Measurements from ENCODE around the gene CYLD. TPM values are rescaled to one million over a fixed set of nuclear protein-coding genes. Genes with fewer than 3 reads are reported as not detected.
A peak's percentile ranks its signal among the peaks of the same experiment; 100 is the strongest.

The CYLD gene
- total RNA-seq, 3 donors from 2014 or later: 40.6 to 62.9 (median 43.4) TPM

GRCh38 chr16:50695017-50696000 is 46.6 kb upstream of the CYLD start:
- peak overlapping the region; percentile 72 to 92 for H3K27ac ChIP-seq
- no peak for DNase-seq (ENCODE audit: low spot score in 2 of 2)
- no peaks in the 10 kb centered on the region for H3K36me3 ChIP-seq
- peaks cover 11 to 12% of the 10 kb centered on the region in 2 donors for H3K4me1 ChIP-seq
- H3K9me3 ChIP-seq: no peaks in the 10 kb centered on the region
- intact Hi-C loops (cut with DNase I; ENCODE audit: low total_unique reads): no loop called here
- TF ChIP-seq, protein P1, sequence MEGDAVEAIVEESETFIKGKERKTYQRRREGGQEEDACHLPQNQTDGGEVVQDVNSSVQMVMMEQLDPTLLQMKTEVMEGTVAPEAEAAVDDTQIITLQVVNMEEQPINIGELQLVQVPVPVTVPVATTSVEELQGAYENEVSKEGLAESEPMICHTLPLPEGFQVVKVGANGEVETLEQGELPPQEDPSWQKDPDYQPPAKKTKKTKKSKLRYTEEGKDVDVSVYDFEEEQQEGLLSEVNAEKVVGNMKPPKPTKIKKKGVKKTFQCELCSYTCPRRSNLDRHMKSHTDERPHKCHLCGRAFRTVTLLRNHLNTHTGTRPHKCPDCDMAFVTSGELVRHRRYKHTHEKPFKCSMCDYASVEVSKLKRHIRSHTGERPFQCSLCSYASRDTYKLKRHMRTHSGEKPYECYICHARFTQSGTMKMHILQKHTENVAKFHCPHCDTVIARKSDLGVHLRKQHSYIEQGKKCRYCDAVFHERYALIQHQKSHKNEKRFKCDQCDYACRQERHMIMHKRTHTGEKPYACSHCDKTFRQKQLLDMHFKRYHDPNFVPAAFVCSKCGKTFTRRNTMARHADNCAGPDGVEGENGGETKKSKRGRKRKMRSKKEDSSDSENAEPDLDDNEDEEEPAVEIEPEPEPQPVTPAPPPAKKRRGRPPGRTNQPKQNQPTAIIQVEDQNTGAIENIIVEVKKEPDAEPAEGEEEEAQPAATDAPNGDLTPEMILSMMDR (IDR thresholded peaks at IDR 0.05): no peak
- TF ChIP-seq POLR2AphosphoS5 (IDR thresholded peaks at IDR 0.05) (no peak), POLR2A (IDR thresholded peaks at IDR 0.05) (no peak)
- H3K4me3 ChIP-seq: no peak overlapping the region
- H3K27me3 ChIP-seq: no peaks in the 10 kb centered on the region

DNA sequence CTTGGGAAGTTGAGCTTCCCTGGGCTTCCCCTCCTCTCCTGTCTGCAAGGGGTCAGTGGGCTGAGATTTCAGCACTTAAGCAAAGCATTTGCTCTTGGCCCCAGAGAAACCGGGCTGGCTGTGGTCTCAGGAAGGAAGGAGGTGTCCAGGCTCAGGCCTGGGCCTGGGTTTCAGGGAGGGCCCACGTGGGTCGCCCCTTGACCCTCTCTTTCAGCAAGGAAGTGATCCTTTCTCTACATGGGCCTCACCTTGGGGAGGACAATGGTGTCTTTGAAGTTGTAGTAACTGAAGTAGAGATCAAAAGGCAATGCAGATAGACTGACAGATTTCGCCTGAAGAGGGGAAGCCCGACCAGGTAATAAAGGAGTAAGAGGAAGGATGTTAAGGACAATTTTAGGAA is 45.8 kb upstream of the CYLD start:
- TF ChIP-seq POLR2A (IDR thresholded peaks at IDR 0.05) (no peak), POLR2AphosphoS5 (IDR thresholded peaks at IDR 0.05) (no peak)
- TF ChIP-seq, protein P1 (IDR thresholded peaks at IDR 0.05): no peak
- Histone ChIP-seq H3K36me3 (no peaks in the 10 kb centered on the region), H3K27ac (peak overlapping the region; percentile 72 to 92), H3K9me3 (no peaks in the 10 kb centered on the region), H3K4me3 (peak overlapping the region in 1 of 3 donors; percentile 19), H3K27me3 (no peaks in the 10 kb centered on the region), H3K4me1 (peaks cover 11 to 12% of the 10 kb centered on the region in 2 donors)
- no peak for DNase-seq (ENCODE audit: low spot score in 2 of 2)
- intact Hi-C loops (cut with DNase I; ENCODE audit: low total_unique reads): no loop called here

DNA sequence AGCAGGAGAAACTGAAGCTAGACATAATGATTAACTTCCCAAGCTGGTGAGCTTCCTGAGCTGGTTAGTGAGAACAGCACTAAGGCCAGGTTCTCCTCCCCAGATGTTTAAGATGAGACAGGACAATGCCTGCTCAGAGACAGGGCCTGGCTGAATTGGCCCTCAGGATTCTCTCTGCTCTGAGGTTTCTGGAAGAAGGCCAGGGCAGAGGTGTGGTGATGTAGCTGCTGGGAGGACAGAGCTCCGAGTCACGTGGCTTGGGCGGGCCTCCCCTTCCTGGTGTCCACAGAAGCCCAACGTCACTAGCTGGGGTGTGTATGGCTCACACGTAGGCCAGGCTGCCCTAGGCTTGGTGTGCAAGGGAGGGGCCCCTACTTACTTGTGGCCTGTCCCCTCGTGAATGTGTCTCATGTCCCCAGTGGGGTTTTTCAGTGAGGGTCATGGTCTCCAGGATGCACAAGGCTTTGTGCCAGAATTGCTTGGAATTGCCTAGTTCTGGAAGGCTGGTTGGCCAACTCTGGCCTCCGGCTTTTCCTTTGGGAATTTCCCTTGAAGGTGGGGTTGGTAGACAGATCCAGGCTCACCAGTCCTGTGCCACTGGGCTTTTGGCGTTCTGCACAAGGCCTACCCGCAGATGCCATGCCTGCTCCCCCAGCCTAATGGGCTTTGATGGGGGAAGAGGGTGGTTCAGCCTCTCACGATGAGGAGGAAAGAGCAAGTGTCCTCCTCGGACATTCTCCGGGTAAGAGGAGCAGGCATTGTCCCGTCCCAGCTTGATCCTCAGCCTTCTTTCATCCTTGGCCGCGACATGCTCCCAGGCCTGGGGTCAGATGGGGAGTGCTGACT is 45.1 kb upstream of the CYLD start:
- peak; percentile 69 to 95 for DNase-seq (ENCODE audit: low spot score in 2 of 2)
- Histone ChIP-seq H3K27me3 (no peaks in the 10 kb centered on the region), H3K9me3 (no peaks in the 10 kb centered on the region), H3K4me3 (peak overlapping the region in 1 of 3 donors; percentile 70), H3K36me3 (no peaks in the 10 kb centered on the region), H3K4me1 (peaks cover 11 to 12% of the 10 kb centered on the region in 2 donors), H3K27ac (peak overlapping the region; percentile 72 to 92)
- TF ChIP-seq POLR2A (IDR thresholded peaks at IDR 0.05) (no peak), POLR2AphosphoS5 (IDR thresholded peaks at IDR 0.05) (peak in 1 of 3 donors; percentile 36)
- TF ChIP-seq, protein P1 (IDR thresholded peaks at IDR 0.05): no peak
- intact Hi-C loops (cut with DNase I; ENCODE audit: low total_unique reads): no loop called here

GRCh38 chr16:50697421-50697715 is 44.5 kb upstream of the CYLD start:
- no peaks in the 10 kb centered on the region for H3K27me3 ChIP-seq
- peaks cover 11 to 12% of the 10 kb centered on the region in 2 donors for H3K4me1 ChIP-seq
- peak overlapping the region in 1 of 3 donors; percentile 70 for H3K4me3 ChIP-seq
- H3K36me3 ChIP-seq: no peaks in the 10 kb centered on the region
- intact Hi-C loops (cut with DNase I; ENCODE audit: low total_unique reads): no loop called here
- DNase-seq (ENCODE audit: low spot score in 2 of 2): no peak
- no peaks in the 10 kb centered on the region for H3K9me3 ChIP-seq
- TF ChIP-seq, protein P1 (IDR thresholded peaks at IDR 0.05): no peak
- TF ChIP-seq POLR2AphosphoS5 (IDR thresholded peaks at IDR 0.05) (no peak), POLR2A (IDR thresholded peaks at IDR 0.05) (no peak)
- peak overlapping the region; percentile 72 to 92 for H3K27ac ChIP-seq
